Measurements from ENCODE around the gene GOLGA6C.
"Not testable (repeated sequence)": the region's sequence is repeated elsewhere in the genome, so short reads cannot be mapped to it uniquely, and the experiment has no call there.

The GOLGA6C gene

DNA sequence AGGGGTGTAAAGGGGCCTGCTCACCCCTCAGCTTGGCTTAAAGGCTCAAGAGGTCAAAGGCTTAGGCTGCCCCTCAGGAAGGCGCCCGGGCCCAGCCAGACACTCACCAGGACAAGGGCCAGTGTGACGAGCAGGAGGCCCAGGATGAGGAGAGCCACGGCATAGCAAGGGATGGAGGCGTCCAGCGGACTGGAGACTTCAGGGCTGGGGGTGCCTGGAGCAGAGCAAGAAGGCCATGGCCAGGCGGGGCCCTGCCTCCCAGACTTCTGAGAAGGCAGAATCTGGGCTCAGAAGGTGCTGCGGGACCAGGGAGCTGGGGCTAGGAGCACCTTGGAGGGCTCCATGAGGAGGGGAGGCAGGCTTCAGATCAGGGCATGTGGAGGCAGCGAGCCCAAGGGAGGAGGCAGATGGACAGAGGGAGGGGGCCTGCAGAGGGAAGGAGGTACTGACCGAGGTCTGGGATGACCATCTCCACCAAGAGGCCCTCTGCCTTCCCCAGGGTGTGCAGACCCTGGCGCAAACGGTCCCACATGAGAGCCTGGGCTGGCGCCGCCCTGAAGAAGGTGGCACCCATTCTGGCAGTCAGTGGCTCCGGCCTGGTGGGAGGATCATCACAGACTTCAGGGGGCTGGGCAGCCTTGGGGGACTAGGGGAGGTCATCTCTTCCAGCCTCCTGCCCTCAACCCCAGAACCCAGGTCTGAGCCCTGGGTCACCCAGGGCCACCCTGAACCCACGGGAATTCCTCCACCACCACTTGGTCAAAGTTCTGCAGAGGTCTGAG, 32.0 kb upstream of the GOLGA6C start:
- TF ChIP-seq, protein P1, sequence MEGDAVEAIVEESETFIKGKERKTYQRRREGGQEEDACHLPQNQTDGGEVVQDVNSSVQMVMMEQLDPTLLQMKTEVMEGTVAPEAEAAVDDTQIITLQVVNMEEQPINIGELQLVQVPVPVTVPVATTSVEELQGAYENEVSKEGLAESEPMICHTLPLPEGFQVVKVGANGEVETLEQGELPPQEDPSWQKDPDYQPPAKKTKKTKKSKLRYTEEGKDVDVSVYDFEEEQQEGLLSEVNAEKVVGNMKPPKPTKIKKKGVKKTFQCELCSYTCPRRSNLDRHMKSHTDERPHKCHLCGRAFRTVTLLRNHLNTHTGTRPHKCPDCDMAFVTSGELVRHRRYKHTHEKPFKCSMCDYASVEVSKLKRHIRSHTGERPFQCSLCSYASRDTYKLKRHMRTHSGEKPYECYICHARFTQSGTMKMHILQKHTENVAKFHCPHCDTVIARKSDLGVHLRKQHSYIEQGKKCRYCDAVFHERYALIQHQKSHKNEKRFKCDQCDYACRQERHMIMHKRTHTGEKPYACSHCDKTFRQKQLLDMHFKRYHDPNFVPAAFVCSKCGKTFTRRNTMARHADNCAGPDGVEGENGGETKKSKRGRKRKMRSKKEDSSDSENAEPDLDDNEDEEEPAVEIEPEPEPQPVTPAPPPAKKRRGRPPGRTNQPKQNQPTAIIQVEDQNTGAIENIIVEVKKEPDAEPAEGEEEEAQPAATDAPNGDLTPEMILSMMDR (IDR thresholded peaks at IDR 0.05; ENCODE audit: low read depth, low read length): no peak
- H3K4me3 ChIP-seq (ENCODE audit: low read depth, low read length): no peak overlapping the region

- not testable (repeated sequence) for H3K4me3 ChIP-seq (ENCODE audit: low read depth, low read length)
Observed at GRCh38 chr15:75227112-75227511, 31.0 kb upstream of the GOLGA6C start.

DNA sequence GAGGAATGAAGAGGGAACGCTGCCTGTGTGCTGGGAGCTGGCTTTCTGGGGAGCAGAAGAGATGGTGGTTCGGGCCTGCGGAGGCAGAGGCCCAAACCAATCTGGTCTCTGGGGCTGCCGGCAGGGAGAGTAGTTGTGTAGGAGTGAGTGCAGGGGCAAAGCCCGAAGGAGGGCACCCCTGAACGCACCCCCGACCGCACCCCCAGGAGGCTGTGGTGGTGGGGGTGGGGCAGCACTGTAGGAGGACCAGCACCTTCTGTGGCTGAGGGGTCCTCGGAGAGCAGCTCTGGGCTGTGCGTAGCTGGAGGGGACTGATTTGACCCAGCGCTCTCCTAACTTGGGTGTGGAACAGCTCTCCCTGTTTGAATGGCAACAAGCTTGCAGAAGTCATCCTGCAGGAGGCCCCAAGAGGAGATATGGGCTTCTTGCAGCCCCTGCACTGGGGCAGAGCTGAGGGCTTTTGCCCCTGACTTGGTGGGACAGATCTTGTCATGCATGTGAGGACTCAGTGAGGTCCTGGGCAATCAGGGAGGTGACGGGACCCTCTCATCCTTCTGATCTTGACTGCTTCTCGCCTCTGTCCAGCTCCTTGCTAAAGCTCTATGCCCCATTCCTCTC, 30.4 kb upstream of the GOLGA6C start:
- TF ChIP-seq, protein P1 (IDR thresholded peaks at IDR 0.05; ENCODE audit: low read depth, low read length): no peak
- no peak overlapping the region for H3K4me3 ChIP-seq (ENCODE audit: low read depth, low read length)

DNA sequence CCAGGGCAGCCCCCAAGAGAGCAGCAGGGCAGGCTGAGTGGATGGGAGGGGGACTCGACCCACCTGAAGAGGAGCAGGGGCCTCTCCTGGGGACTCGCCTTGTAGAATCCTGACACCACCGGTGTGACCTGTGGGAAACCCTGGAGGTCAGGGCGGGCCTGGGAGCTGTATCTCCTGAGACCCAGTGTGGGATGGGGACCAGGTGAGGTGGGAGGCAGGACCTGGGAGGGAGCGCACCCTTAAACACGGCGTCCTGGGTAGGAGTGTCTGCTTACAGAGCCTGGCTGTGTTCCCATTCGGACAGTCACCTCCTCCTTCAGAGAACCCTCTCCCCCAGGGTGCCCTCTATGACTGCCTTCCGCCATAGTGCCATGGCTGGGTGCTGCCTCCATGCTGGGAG, 29.3 kb upstream of the GOLGA6C start:
- TF ChIP-seq, protein P1 (IDR thresholded peaks at IDR 0.05; ENCODE audit: low read depth, low read length): no peak

DNA sequence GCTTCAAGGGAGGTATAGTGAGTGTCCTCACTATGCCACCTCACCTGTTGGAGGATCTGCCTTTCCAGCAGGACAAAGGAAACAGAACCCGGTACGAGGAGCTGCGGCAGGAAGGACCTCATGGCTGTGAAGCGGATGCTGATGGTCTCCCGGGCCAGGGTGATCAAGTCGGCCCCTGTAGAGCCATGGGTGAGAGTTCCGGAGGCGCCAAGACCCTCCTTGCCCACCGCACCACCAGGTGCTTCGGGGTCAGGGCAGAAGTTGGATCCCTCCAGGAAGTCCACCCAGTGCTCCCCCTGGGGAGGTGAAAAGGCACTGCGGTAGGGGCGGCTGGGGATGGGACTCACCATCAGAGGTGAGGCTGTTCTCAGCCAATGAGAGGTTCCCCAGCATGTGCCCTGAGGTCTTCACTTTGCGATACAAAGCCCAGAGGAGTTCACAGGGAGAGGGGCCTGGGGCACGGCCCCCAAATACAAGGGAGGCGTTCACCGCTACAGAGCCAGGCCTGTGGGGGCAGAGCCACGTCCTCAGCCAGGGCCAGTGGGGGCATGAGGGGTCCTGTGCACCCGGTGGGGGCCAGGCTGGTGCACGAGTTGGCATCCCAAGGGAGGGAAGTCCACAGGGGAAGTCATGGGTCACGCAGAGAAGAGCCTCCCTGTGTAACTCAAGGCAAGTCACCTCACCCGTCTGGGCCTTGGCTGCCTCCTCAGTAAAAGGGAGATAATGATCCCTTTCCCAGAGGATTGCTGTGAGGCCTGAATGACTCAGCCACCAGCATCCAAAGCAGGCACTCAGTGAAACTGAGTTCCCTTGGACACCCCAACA, 28.7 kb upstream of the GOLGA6C start:
- no peak overlapping the region for H3K4me3 ChIP-seq (ENCODE audit: low read depth, low read length)
- TF ChIP-seq, protein P1 (IDR thresholded peaks at IDR 0.05; ENCODE audit: low read depth, low read length): no peak

More for the DNA sequence above, 29.3 kb upstream of the GOLGA6C start:
- H3K4me3 ChIP-seq (ENCODE audit: low read depth, low read length): no peak overlapping the region

- no peak overlapping the region for H3K4me3 ChIP-seq (ENCODE audit: low read depth, low read length)
- TF ChIP-seq, protein P1 (IDR thresholded peaks at IDR 0.05; ENCODE audit: low read depth, low read length): no peak
Observed at GRCh38 chr15:75230016-75230343, 28.2 kb upstream of the GOLGA6C start.

- H3K4me3 ChIP-seq (ENCODE audit: low read depth, low read length): no peak overlapping the region
- TF ChIP-seq, protein P1 (IDR thresholded peaks at IDR 0.05; ENCODE audit: low read depth, low read length): no peak
Observed at GRCh38 chr15:75230551-75231371, 27.4 kb upstream of the GOLGA6C start.
